Kidney glomerular epithelial cell (primary cell): ENCODE results near the gene ANKS1A.
"Not testable (repeated sequence)": the region's sequence is repeated elsewhere in the genome, so short reads cannot be mapped to it uniquely, and the experiment has no call there.

ENCODE experiments used
- DNase-seq: peaks from one replicate; lab custom pipeline; 2025; lab: John Stamatoyannopoulos, UW

ANKS1A gene

DNA sequence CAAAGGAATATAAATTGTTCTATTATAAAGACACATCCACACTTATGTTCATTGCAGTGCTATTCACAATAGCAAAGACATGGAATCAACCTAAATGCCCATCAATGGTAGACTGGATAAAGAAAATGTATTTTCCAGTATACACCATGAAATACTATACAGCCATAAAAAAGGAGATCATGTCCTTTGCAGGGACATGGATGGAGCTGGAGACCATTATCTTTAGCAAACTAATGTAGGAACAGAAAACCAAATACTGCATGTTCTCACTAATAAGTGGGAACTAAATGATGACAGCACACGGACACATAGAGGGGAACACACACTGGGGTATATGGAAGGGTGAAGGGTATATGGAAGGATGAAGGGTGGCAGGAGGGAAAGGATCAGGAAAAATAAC, 5.0 kb upstream of the ANKS1A start:
- DNase-seq, result not testable (repeated sequence)

DNA sequence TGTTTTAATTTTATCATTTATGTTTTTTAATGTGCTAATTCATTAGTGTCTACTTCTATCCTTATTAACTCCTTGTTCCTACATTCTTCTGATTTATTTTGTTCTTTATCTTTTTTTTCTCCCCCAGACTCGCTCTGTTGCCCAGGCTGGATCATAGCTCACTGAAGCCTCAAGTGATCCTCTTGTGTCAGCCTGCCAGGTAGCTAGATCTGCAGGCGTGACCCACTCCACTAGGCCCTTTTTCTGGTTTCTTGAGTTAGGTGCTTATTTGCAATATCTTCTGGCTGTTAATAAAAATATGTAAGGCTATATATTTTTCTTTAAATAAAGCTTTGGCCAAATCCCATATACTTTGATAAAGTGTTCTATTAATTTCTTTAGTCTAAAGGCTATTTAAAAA, 4.1 kb upstream of the ANKS1A start:
- DNase-seq, result no peak

DNA sequence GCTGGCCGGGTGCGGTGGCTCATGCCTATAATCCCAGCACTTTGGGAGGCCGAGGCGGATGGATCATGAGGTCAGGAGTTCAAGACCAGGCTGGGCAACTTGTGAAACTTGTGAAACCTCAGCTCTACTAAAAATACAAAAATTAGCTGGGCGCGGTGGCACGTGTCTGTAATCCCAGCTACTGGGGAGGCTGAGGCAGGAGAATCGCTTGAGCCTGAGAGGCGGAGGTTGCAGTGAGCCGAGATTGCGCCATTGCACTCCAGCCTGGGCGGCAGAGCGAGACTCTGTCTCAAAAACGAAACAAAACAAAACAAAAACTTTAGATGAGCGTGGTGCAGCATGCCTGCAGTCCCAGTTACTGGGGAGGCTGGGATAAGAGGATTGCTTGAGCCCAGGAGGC, 3.2 kb upstream of the ANKS1A start:
- DNase-seq, result not testable (repeated sequence)

DNA sequence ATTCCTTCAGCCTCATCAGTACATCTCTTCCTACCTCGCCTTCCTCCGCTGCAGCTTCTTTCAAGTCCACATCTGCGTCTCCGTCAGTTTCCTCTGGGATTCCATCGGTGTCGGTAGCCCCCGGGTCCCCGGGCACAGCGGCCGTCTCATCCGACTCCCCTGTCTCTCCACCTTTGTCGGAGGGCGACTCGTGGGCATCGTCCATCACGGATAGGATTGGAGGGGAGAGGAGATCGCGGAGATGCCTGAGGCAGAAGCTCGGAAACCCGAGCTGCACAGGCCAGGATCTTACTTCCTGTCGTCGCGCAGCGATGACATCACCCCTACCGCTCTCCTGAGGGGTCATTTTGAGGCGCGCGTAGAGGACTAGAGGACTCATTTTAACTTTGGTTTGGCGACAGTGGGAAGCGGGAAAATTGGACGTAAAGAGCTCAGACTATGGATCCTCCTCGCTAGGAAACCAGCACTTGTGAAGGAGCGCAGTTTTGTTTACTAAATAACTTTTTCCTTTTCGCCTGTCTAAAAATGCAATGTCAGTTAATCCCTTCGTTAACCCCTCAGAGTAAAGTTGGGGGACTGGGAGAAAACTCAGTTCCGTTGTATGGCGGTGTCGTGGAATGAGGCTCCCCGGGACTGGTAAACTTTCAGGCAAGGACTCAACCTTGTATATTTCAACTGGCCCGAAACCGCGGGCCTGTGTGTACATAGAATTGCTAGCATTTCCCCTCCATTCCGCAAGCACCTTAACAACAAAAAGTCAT, 1.1 kb upstream of the ANKS1A start, which contains the start of gene TAF11:
TSS of gene TAF11 (minus strand) at position 290 of the 761 bp plus-strand sequence. CDS start at position 205, 85 bp downstream.
- peak; percentile 88 for DNase-seq

DNA sequence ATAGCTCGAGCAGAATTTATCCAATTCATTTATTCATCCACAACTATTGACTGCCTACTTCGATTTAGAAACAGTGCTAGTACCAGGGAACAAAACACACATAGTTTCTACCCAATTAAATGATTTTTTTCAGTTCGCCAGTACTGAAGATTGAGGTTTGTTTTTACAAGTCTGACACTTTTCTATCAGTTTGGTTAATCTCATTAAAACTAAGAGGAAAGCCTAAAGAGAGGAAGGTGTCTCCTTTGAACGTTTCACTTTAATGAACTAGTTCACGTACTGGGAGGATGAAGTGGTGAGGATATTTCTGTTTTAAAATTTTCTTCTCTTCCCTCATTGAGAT, 570 bp upstream of the ANKS1A start:
- DNase-seq, result no peak

DNA sequence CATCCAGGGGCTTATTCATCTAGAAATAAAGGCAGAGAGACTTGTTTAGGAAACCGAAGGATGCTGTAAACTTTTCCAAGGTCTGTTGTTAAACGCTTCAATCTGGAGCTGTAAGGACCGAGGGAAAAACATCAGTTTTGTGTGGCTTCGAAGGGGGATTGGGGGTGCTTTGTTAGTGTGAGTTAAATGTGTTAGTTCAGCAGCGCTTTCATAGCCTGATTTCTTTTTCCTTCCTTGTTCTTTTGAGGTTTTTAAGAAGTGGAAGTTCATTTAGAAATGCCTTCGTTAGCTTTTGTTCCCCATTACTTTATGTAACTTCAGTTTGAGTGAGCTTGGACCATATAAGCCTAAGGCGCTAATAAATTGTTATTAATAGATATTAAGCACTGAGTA, 1.5 kb downstream of the ANKS1A start:
- no peak for DNase-seq

DNA sequence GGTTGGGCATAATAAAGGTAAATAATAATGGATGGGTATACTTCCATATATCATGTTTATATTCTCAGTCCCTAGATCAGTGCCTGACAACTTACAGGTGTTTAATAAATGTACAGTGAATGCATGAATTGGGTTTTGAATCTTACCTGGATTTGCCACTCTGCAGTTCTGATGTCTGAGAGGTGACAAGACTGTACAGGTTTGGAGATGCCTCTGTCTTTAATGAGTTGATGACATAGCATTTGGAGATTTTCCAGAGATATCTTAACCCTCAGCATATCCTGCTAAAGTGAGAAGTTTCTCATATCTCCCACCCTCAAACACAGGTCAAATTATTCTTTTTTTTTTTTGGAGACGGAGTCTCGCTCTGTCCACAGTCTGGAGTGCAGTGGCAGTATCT, 2.2 kb downstream of the ANKS1A start:
- no peak for DNase-seq

DNA sequence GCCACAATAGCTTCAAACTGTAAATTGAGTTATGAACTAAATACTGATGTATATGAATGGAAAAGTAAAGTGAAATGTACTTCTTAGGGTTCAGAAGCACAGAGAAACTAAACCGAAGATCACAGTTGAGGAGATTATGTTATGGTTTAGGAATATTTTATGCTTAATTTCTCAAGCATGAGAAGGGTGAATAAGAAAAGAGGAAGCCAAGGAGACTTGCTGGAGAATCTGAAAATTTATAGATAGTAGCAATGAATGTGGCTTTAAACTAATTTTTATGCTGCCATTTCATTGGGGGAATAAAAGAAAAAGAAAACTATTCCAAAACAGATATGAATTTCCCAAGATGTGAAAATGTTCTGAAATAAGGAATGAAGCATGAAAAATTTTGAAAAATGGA, 5.6 kb downstream of the ANKS1A start:
- no peak for DNase-seq

DNA sequence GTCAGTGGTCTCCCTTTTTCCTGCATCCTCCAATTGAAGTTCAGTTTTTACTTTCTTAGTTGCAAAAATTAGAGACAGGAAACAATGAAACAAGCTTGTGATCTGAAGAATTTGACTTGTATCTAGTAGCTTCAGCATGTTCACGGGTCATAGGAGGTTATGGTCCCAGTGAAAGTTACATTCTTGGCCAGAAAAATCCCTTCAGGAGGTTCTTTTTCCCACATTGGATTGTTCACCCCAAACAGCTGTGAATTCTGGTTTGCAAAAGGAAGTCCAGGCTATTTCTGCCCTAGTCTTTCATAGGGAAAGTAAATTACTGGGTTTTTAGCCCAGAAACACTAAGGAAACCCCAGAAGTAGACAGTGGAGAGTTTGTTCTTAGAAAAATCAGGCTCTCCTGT, 8.1 kb downstream of the ANKS1A start:
- DNase-seq, result no peak

DNA sequence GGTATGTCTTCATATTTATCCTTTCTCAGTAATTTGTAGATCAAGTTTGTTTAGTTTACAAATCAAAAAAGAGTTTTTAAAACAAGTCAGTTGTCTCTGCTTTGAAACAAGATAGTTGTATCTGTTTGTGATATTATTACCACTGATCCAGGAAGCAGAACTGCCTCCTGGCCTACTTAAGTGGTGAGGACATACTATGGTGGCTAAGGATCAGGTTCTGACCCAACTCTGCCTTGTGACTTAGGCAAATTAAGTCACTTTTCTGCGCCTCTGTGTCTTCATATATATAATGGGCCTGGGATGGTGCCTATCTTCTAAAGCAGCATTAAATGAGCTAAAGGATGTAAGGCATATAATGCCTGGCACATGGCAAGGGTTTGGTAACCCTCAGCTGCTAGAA, 8.7 kb downstream of the ANKS1A start:
- no peak for DNase-seq

DNA sequence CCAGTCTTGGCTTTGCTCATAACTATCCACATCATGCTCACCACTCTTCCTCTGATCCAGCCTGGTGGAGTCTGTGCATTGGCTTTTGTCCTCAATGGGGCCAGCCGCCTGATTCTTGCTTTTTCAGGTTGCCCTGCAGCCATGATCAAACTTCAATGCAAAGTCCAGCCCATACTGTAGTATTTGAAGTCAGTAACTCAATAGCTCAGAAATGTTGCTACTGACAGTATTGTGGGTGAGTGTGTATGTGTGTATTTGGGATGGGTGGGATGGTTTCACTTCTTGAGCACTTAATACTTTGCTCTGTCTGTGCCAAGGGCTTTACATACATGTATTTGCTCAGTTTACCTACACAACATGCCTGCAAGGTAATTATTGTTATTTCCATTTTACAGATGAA, 10.7 kb downstream of the ANKS1A start:
- not testable (repeated sequence) for DNase-seq

DNA sequence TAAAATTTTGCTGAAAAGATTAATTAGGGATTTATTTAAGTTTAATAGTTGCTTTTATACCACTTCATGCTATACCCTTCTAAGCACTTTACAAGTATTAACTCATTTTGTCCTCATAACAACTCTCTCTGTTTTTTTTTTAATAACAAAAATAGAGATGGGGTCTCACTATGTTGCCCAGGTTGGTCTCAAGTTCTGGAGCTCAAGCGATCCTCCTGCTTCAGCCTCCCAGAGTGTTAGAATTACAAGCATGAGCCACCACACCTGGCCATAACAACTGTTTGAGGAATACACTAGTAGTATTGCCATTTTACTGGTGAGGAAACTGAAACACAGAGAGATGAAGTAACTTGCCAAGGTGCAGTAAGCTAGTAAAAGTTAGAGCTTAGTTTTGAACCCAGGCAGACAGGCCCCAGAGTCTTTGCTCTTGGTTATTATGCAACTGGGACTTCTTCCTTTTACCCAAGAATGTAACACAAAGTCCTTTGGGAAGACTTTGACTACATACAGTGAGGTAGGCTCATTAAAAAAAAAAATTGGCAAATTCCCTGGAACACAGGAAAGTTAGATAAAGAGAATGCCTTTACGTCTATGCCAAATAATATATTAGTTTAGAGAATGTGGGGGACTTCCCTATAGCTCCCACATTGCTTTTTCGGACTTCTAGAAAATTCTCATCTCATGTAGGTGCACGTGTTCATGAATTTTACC, 11.4 kb downstream of the ANKS1A start:
- no peak for DNase-seq

DNA sequence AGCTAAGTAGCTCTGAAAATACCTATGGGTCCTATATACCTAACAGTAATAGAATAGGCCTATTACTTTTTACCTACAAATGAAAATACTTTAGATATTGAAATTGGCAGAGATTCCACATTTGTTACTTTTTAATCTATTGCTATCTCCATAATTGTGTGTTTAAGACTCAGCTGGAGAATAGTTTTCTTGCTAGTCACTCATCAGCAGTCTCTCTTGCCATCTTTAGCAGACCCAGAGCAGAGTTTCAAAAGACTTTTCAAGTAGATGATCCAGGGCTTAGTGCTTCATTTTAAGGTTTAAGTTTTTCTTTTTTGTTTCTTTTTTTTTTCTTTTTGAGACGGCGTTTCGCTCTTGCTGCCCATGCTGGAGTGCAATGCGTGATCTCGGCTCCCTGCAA, 12.9 kb downstream of the ANKS1A start:
- DNase-seq, result peak; percentile 43

DNA sequence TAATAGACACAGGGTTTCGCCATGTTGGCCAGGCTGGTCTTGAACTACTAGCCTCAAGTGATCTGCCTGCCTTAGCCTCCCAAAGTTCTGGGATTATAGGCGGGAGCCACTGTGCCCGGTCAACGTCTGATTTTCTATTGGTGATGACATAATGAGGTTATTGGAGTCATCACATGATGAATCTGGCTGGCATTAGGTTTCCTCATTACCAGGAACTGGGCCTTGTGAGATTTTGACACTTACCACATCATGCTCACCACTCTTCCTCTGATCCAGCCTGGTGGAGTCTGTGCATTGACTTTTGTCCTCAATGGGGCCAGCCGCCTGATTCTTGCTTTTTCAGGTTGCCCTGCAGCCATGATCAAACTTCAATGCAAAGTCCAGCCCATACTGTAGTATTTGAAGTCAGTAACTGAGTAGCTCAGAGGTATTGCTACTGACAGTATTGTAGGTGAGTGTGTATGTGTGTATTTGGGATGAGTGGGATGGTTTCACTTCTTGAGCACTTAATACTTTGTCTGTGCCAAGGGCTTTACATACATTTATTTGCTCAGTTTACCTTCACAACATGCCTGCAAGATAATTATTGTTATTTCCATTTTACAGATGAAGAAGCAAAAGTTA, 16.0 kb downstream of the ANKS1A start:
- no peak for DNase-seq

DNA sequence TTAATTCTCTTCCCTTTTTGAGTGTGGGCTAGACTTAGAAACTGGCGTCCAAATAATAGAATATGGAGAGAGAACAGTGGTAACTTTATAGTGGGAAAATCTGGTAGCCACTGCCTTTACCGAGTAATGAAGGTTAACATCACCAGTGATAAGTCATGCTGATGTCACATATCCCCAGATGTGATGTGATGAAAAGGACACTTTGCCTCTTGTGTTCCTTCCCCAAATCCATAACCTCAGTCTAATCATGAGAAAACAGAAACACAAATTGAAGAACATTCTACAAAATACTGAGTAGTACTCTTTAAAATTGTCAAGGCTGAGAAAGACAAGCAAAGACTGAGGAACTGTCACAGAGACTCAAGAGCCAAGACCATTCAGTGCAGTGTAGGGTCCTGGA, 17.8 kb downstream of the ANKS1A start:
- no peak for DNase-seq

DNA sequence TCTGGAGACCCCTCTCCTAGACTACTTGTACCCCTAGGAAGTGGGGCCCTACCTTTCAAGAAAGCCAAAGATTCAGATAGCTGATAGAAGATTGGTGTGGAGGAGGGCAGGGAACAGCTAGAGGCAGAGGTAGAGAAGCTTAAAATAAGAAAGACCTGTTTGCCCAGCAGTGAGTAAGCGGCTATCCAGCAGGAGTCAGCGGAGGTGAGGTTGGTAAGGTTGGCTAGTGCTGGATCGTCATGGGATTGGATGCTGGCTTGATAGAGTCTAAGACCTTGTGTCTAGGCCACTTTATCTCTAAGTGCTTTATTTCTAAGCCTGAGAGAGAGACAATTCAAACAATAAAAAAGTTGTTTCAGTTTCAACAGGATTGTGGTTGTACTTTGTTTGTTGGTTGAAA, 19.1 kb downstream of the ANKS1A start:
- DNase-seq, result no peak

DNA sequence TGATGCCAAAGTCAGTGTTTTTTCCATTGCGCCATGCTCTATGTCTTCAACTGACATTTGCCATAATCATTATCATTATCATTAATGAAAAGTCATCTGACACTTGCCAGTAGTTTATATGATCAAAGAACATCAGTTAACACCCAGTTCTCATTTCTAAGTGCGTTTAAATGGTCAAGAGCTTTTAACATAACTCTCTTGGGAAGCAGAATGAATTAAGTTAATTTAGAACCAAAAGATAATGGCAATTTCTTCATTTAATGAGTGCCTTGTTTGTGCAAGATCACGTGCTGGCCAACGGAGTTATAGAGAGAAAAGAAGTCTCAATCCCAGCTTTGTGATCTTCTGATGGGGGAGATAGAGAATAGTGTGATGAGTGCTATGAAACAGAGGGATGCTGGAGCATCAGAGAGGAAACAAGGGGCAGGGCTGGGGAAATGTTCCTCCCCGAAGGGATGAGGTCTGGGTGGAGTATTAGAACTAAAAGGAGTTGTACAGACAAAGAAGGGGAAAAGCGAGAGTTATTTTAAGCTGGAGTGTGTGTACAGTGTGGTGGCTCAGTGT, 20.3 kb downstream of the ANKS1A start:
- no peak for DNase-seq

DNA sequence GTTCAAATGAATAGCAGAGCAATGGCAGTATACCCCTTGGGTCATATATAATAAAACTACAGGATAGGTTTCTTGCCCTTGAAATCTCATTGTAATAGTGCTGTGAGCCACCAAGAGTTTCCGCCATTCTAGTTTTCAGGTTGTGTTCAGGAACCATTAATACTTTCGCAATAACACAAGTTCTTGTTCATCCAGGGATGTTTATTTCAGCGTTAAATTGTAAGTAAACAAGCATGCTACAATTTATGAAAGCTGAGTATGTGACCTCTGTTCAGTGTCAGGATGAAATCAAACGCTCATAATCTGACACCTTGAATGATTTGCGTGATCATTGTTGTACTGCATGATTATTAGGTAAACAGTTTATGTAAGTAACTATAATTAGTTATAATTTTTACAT, 22.8 kb downstream of the ANKS1A start:
- DNase-seq, result no peak

DNA sequence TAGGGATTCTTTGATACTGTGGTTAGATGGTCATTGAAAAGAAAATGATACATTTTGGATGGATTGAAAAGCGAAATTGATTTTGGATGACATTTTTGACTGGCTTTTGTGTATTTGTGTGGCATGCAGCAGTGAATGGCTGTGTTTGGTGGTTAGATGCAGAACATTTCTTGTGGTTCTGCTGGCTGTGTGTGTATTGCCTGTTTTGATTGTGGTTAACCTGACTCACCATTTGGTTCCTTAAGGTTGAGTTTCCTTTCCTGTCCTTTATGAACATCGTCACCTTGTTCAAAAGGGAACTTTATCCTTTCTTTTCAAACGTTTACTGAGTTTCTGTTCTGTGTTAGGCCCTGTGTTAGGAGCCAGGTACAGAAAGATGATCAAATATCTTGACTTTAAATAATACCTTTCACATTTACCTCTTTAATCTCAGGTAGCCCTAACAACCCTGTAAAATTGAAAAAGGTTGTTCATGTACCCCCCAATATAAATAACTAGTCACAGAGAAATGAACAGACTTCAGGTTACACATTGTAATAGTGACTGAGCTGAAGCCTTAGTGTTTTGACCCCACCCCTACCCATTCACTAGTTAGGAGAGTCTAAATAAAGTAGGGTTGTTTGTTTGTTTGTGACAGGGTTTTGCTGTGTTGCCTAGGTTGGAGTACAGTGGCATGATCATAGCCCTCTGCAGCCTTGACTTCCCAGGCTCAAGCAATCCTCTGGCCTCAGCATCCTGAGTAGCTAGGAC, 23.8 kb downstream of the ANKS1A start:
- DNase-seq, result peak; percentile 81

DNA sequence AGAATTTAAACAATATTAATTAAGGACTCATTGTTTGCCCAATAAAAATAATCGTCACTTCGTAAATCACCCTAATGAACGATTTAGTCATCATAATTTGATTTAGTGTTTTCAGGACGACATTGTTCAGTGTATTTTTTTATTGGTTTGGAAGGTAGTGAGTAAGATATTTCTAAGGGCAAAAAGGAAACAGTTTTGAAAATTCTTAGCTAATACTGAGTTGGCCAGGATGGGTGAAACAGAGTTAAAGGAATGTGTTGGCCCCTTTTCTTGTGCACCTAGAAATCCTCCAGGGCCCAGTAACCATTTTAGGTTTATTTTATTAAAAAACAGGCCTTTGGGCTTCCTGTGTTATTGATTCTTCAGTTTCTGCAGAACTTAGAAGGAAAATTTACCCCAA, 25.3 kb downstream of the ANKS1A start:
- no peak for DNase-seq

DNA sequence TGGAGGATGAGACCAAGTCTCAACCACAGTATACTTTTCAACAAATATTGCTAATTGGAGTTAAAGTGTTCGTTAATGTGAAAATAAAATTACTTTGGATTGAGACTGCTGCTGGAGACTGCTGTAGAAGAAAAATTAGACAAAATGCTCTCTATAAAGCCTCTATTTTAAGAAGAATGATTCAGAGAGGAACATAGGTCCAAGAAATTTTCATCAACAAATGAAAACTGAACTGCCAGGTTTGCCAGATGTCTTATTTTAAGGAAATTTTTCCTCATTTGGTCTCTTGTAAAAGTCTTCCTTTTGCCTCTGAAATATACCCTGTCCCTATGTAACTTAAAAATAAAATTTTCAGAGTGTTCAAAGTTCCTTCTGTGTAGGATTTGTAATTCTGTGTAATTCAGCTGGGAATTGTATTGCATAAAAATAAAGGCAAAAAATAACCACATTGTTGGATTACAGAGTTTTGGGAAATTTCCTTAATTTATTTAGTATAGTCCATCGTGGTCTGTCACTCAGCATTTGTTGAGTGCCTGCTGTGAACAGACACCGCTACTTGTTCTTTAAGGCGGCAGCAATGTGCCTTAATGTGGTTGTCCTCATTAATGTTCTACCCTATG, 27.4 kb downstream of the ANKS1A start:
- no peak for DNase-seq
